Activated B cell treated with CpG ODN at 0.5 μM for 24 hours (primary cell): ENCODE results near the gene GTF3C6. TPM values are rescaled to one million over a fixed set of nuclear protein-coding genes. Genes with fewer than 3 reads are reported as not detected.
"Not testable (repeated sequence)": the region's sequence is repeated elsewhere in the genome, so short reads cannot be mapped to it uniquely, and the experiment has no call there.

Source experiments
- ATAC-seq: fragments of 200-7000 bp; cut with Tn5 transposase; one replicate; pipeline ENCODE4 v1.10.0; 2021; ENCODE audit warnings: low read depth, mild to moderate bottlenecking, moderate library complexity
- CTCF ChIA-PET: fragments of 350-600 bp; sonication (Branson Sonifier 250); formaldehyde crosslinking; loops from one replicate; lab custom pipeline; 2021; ENCODE audit warnings: antibody characterized with exemption; lab: Charles Lee
- POLR2A ChIA-PET: fragments of 350-600 bp; sonication (Branson Sonifier 250); formaldehyde crosslinking; loops from one replicate; lab custom pipeline; 2021; ENCODE audit warnings: antibody characterized with exemption; lab: Charles Lee
- DNase-seq: peaks from one replicate; pipeline ENCODE4 v3.0.0; 2022
- H3K27ac Mint-ChIP-seq: one replicate; pipeline ENCODE4 v1.8.0; 2020; ENCODE audit warnings: mixed read lengths
- H3K27me3 Mint-ChIP-seq: one replicate; pipeline ENCODE4 v1.8.0; 2021; ENCODE audit warnings: mixed read lengths
- H3K36me3 Mint-ChIP-seq: one replicate; pipeline ENCODE4 v1.8.0; 2021; ENCODE audit warnings: low read depth, mixed read lengths
- H3K4me1 Mint-ChIP-seq: one replicate; pipeline ENCODE4 v1.8.0; 2021; ENCODE audit warnings: mixed read lengths
- H3K4me3 Mint-ChIP-seq: one replicate; pipeline ENCODE4 v1.8.0; 2020; ENCODE audit warnings: mild to moderate bottlenecking, mixed read lengths
- H3K9me3 Mint-ChIP-seq: one replicate; pipeline ENCODE4 v1.8.0; 2020; ENCODE audit warnings: mixed read lengths
- CTCF ChIP-seq: fragments of 200-600 bp; IDR thresholded peaks from one replicate; pipeline ENCODE4 v1.8.0; 2022; ENCODE audit warnings: antibody characterized with exemption, mild to moderate bottlenecking
- intact Hi-C: fragments of 100-400 bp; cut with micrococcal nuclease; formaldehyde crosslinking; loops from one replicate; pipeline ENCODE4 v1.15.1; 2024
- total RNA-seq: library from RNA; stranded (reverse); gene quantifications from 2 replicates; pipeline ENCODE4 v1.2.3, GENCODE V29; 2022

The GTF3C6 gene
- total RNA-seq, 1 donor from 2014 or later: 76.7 TPM

- ChIA-PET POLR2A (no interaction called here), CTCF (interaction anchor here (0.7 to 2.4 kb wide), 10 partner anchors 11 to 1034 kb away, joined by 3 to 16 read pairs (median 3); a partner anchor contains a TSS)
- Mint-ChIP-seq H3K36me3 (peaks cover 72% of the 10 kb centered on the region), H3K27ac (no peak overlapping the region), H3K4me3 (no peak overlapping the region), H3K9me3 (no peaks in the 10 kb centered on the region), H3K27me3 (no peaks in the 10 kb centered on the region), H3K4me1 (peaks cover 4% of the 10 kb centered on the region)
- no peak for TF ChIP-seq CTCF
- DNase-seq: no peak
- intact Hi-C loops: loop anchor here (1.0 to 2.0 kb wide), 4 partner anchors 199 to 1151 kb away; no protein-coding TSS in a partner anchor
- peak; percentile 50 for ATAC-seq
Observed at GRCh38 chr6:111011360-111012142, 53.0 kb downstream of the GTF3C6 start.

GRCh38 chr6:111012143-111012452 lies 53.6 kb downstream of the GTF3C6 start:
- Mint-ChIP-seq H3K4me3 (no peak overlapping the region), H3K4me1 (peaks cover 4% of the 10 kb centered on the region), H3K36me3 (peaks cover 73% of the 10 kb centered on the region), H3K27ac (no peak overlapping the region), H3K27me3 (no peaks in the 10 kb centered on the region), H3K9me3 (no peaks in the 10 kb centered on the region)
- ChIA-PET CTCF (interaction anchor here (0.9 to 2.4 kb wide), 6 partner anchors 11 to 1034 kb away, joined by 3 to 16 read pairs (median 5); no protein-coding TSS in a partner anchor), POLR2A (no interaction called here)
- DNase-seq: no peak
- TF ChIP-seq CTCF: no peak
- intact Hi-C loops: no loop called here
- ATAC-seq: no peak

GRCh38 chr6:111012520-111012919 lies 54.0 kb downstream of the GTF3C6 start:
- peaks cover 72% of the 10 kb centered on the region for H3K36me3 Mint-ChIP-seq

GRCh38 chr6:111013144-111013915 lies 54.8 kb downstream of the GTF3C6 start:
- H3K27ac Mint-ChIP-seq: no peak overlapping the region
- no peaks in the 10 kb centered on the region for H3K9me3 Mint-ChIP-seq
- no peak for TF ChIP-seq CTCF
- H3K4me3 Mint-ChIP-seq: no peak overlapping the region
- POLR2A ChIA-PET: no interaction called here
- peaks cover 73% of the 10 kb centered on the region for H3K36me3 Mint-ChIP-seq
- no peak for DNase-seq
- no peak for ATAC-seq
- H3K4me1 Mint-ChIP-seq: peaks cover 4% of the 10 kb centered on the region
- intact Hi-C loops: no loop called here
- CTCF ChIA-PET: interaction anchor here (1.0 kb wide), 1 partner anchor 15 kb away, joined by 4 read pairs; no protein-coding TSS in a partner anchor
- H3K27me3 Mint-ChIP-seq: no peaks in the 10 kb centered on the region

More at GRCh38 chr6:111012520-111012919, 54.0 kb downstream of the GTF3C6 start:
- H3K4me1 Mint-ChIP-seq, intact Hi-C loops, H3K4me3 Mint-ChIP-seq, POLR2A ChIA-PET, DNase-seq, H3K27me3 Mint-ChIP-seq, H3K9me3 Mint-ChIP-seq, ATAC-seq, H3K27ac Mint-ChIP-seq: not testable (repeated sequence)
- CTCF ChIA-PET: interaction anchor here (1.0 to 1.8 kb wide), 3 partner anchors 16 to 1033 kb away, joined by 4 to 7 read pairs (median 6); no protein-coding TSS in a partner anchor

GRCh38 chr6:111015389-111016124 lies 57.1 kb downstream of the GTF3C6 start:
- POLR2A ChIA-PET: no interaction called here
- no peak for TF ChIP-seq CTCF

GRCh38 chr6:111017241-111017640 lies 58.7 kb downstream of the GTF3C6 start:
- ATAC-seq, H3K27me3 Mint-ChIP-seq, DNase-seq, H3K4me3 Mint-ChIP-seq, intact Hi-C loops, H3K9me3 Mint-ChIP-seq, H3K4me1 Mint-ChIP-seq, CTCF ChIA-PET, H3K27ac Mint-ChIP-seq, POLR2A ChIA-PET: not testable (repeated sequence)
- H3K36me3 Mint-ChIP-seq: peaks cover 58% of the 10 kb centered on the region

More at GRCh38 chr6:111015389-111016124, 57.1 kb downstream of the GTF3C6 start:
- CTCF ChIA-PET: interaction anchor here (0.7 kb wide), 1 partner anchor 371 kb away, joined by 3 read pairs; no protein-coding TSS in a partner anchor
- no peaks in the 10 kb centered on the region for H3K27me3 Mint-ChIP-seq
- DNase-seq (no peak), ATAC-seq (no peak)
- intact Hi-C loops: no loop called here
- no peak overlapping the region for H3K4me3 Mint-ChIP-seq
- H3K4me1 Mint-ChIP-seq: peaks cover 4% of the 10 kb centered on the region
- peaks cover 67% of the 10 kb centered on the region for H3K36me3 Mint-ChIP-seq
- no peaks in the 10 kb centered on the region for H3K9me3 Mint-ChIP-seq
- no peak overlapping the region for H3K27ac Mint-ChIP-seq
